ENCODE measurements around the gene GNB1.

GNB1 gene

GRCh38 chr1:1827089-1827848 is 63.6 kb downstream of the GNB1 start:
- DNase-seq (ENCODE audit: low read depth, low spot score) = no peak

GRCh38 chr1:1826356-1827088 is 64.4 kb downstream of the GNB1 start:
- no peak for DNase-seq (ENCODE audit: low read depth, low spot score)

GRCh38 chr1:1825217-1825616 is 65.7 kb downstream of the GNB1 start:
- DNase-seq (ENCODE audit: low read depth, low spot score) = no peak

GRCh38 chr1:1819762-1820161 is 71.1 kb downstream of the GNB1 start:
- no peak for DNase-seq (ENCODE audit: low read depth, low spot score)

- no peak for DNase-seq (ENCODE audit: low read depth, low spot score)
Measured at GRCh38 chr1:1817221-1817620, 73.7 kb downstream of the GNB1 start.

- no peak for DNase-seq (ENCODE audit: low read depth, low spot score)
Measured at GRCh38 chr1:1815606-1816281, 75.1 kb downstream of the GNB1 start.

GRCh38 chr1:1809489-1809888 is 81.4 kb downstream of the GNB1 start:
- DNase-seq (ENCODE audit: low read depth, low spot score) = no peak

GRCh38 chr1:1808206-1808605 is 82.7 kb downstream of the GNB1 start:
- DNase-seq (ENCODE audit: low read depth, low spot score) = no peak

GRCh38 chr1:1806890-1807289 is 84.0 kb downstream of the GNB1 start:
- no peak for DNase-seq (ENCODE audit: low read depth, low spot score)

GRCh38 chr1:1804301-1804700 is 86.6 kb downstream of the GNB1 start:
- no peak for DNase-seq (ENCODE audit: low read depth, low spot score)

- no peak for DNase-seq (ENCODE audit: low read depth, low spot score)
Measured at GRCh38 chr1:1802871-1803270, 88.0 kb downstream of the GNB1 start.

GRCh38 chr1:1799716-1800115 is 91.2 kb downstream of the GNB1 start:
- no peak for DNase-seq (ENCODE audit: low read depth, low spot score)

- no peak for DNase-seq (ENCODE audit: low read depth, low spot score)
Measured at GRCh38 chr1:1797731-1798341, 93.1 kb downstream of the GNB1 start.

GRCh38 chr1:1796466-1796865 is 94.4 kb downstream of the GNB1 start:
- DNase-seq (ENCODE audit: low read depth, low spot score) = no peak

GRCh38 chr1:1794999-1795398 is 95.9 kb downstream of the GNB1 start:
- no peak for DNase-seq (ENCODE audit: low read depth, low spot score)

- no peak for DNase-seq (ENCODE audit: low read depth, low spot score)
Measured at GRCh38 chr1:1793481-1794244, 97.2 kb downstream of the GNB1 start.

- no peak for DNase-seq (ENCODE audit: low read depth, low spot score)
Measured at GRCh38 chr1:1788646-1789431, 102.0 kb downstream of the GNB1 start.

GRCh38 chr1:1788136-1788535 is 102.8 kb downstream of the GNB1 start:
- DNase-seq (ENCODE audit: low read depth, low spot score) = no peak

- DNase-seq (ENCODE audit: low read depth, low spot score) = no peak
Measured at GRCh38 chr1:1786836-1787605, 103.9 kb downstream of the GNB1 start.

- DNase-seq (ENCODE audit: low read depth, low spot score) = no peak
Measured at GRCh38 chr1:1785666-1786065, 105.2 kb downstream of the GNB1 start.

Data from smooth muscle cell of the brain vasculature (primary cell).